HS-27A (cell line): ENCODE data around the gene HDAC10.

Experiments
- DNase-seq: peaks from one replicate; pipeline ENCODE4 v3.0.0-alpha.2; 2012; ENCODE audit warnings: low read depth, missing footprints

The HDAC10 gene

DNA sequence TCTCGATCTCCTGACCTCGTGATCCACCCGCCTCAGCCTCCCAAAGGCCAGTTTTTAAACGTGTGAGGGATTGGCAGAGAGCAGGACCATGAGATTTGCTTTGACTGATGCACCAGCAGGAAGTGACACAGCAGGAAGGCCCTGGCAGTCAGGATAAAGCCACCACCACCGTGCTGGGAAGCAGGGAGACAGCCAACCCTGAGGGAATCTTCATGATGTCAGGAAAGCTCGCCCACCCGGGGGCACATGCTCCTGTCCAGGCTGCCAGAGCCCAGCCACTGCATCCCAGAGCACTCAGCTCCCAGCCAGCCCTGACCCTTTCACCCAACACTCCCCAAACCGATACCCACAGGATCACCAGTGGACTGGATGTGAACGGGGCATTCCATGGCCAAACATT is 12.3 kb downstream of the HDAC10 start:
- DNase-seq = no peak

DNA sequence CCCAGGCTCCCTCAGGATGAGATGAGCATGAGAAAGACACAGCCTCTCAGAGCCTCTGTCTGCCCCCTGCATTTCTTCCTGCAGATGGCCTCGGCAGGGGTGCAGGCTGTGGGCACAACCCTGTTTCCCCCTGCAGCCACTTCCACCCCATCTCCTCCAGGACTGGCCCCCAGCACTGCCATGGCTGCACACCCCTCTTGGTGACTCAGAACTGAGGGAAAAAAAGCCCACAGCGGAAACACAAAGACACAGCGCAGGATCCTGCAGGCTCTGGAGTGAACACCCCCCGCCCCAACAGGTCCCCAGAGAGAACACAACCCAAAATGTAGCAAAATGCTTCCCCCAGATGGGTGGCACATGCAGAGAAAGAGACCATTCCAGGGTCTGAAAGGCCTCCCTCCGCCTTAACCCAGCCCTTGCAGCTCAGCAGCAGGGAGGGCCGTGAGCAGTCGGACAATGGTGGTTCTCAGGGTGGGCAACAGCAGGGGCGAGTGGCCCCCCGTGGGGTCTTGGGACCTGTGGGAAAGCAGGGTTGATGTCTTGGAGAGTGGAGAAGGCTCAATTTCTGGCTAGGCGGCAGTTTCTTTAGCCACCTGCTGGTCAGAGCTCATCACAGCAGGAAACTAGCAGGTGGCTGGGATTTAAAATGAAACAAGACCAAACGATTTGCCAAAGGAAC is 14.2 kb downstream of the HDAC10 start:
- DNase-seq = no peak

DNA sequence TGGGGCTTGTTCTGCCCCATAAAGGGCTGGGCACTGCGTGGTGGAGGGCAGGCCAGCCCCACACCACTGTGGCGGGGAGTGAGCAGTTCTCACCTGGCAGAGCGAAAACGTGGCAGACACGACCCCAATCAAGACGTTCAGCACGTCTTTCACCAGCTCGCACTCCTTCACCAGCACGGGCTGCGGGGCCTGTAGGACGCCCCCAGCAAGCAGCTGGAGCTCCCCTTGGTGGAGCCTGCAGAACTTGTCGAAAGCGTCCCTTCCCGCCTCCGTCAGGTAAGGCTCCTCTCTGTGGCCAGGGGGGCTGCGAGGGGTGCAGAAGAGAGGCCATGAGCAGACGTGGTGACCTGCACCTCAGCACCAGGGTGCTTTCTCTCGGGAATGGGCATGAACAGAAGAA is 17.8 kb downstream of the HDAC10 start:
- no peak for DNase-seq

DNA sequence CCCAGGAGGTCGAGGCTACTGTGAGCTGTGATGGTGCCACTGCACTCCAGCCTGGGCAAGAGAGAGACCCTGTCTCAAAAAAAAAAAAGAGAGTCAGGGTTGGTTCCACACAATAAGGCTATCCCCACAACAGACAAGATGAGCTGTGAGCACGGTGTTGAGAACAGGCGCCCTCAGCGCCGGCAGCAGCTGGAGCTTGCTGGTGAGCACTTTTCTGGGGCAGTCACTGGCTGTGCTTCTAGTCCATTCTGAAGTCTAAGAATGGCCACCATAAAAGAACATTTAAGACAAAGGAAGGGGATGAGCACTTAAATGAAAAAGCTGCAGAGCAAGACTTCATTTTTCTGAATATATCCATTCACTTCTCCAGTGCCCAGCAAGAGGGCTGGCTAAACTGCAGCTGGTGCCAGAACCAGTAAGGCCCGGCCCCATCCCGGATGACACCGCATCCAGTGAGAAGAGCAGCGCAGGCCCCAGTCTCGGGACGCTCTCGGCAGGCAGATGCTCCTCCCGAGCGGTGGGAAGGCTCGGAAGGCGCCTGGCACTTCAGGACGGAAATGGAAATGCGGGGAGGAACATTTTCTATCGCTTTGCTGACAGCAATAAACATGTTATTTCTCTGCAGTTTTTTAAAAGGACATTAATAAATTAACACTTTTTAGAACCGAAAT is 18.4 kb downstream of the HDAC10 start:
- no peak for DNase-seq

DNA sequence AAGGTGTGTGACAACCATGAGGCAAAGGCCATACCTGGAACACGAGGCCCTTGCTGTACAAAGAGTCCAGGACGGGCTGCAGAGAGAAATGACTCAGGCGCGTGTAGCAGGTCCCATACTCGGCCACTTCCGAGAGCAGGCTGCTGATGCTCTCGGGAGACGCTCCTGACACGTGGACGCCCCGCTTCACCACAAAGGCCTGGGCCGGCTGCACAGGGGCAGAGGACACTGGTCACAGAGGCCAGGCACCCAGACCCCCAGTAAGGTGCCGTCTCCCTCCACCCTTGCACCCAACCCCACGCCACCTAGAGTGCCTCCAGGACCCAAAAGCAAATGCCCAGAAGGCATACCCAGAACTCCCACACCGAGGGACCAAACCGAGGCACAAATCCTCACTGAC is 21.7 kb downstream of the HDAC10 start:
- no peak for DNase-seq

DNA sequence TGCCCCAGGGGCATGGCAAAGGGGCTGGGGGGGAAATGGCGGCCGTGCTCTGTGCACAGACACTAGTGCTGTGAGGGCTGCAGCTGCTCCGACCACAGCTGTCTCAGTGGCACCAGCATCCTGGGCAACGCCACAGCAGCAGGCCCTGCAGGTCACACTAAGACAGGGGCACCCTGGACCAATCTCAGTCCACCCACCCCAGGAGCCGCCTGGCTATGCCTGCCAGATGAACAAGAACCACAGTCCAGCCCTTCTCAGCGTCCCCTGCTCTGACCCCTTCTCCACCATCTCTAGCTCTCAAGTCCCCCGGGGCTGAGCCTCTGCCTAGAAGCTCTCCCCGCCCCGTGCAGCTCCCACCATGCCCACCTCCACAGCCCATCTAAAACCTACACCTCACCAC is 22.7 kb downstream of the HDAC10 start:
- no peak for DNase-seq

DNA sequence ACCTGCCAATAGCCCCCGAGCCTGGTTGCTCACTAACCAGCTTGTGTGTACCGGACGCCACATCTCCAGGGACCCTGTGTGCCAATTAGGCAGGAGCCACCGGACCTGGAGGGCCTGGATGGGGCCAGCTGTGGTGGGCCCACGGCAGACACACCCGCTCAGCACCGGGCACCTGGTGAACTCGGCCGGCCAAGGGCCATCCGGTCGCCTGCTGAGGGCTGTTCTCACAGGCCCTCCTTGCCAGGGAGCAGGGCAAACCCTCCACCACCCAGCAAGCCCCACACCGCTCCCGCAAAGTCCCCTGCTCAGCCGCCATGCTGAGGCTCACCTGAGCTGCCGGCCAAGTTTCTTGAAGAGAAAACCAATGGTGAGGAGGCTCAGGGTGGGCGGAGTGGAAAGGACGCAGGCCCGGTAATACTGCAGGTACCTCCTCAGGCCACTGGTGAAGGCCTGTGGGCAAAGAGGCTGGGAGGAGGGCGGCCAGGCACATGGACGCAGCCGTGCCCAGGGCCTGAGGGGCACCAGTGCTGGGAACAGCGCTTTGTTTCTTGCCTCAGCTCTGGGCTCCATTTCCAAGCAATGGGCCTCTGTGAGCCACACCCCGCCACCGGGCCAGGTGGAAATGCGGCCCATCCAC is 23.4 kb downstream of the HDAC10 start:
- no peak for DNase-seq

DNA sequence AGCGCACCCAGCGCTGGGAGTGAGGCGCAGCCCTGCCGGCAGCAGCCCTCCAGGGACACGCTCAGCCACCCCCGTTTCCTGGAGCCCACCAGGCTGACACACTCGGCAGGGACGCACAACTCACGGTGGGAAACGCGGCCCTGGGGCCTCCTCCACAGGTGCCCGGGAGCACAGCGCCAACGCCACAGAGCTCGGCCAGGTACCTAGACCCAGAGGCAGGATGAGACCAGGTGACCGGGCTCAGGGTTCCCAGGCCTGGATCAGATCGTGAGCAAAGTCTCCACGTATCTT is 24.2 kb downstream of the HDAC10 start:
- DNase-seq = no peak

DNA sequence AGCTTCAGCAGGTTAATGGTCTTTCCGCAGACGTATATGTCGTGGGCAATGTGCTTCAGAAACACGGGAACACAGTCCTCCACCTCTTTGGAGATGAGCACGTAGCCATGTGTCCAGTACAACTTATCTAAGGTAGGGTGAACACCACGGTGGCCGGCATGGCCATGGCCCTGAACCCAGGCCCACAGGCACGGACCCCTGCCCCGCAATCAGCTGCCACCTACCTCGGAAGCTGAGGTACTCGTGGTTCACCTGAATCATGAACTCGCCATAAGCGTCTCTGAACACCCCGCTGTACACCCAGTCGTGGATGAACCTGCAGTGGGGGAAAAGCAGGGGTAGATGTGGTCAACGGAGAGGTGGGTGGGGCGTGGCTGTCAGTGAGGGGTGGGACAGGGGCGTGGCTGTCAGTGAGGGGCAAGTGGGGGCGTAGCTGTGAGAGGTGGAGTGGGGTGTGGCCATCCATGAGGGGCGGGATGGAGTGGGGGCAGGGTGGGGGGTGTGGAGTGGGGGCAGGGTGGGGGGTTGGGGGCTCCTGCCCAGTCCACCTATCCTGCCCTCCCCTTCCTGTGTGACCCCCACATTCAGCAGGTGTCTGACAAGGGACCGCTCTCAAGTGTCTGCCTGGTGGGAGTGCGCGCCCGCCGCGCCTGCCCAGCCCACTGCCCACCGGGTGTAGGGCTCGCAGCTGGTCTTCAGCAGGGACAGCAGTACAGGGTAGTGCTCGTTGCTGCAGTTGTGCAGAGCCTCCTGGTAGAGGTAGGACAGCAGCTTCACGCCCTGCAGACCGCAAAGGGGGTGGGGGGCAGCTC is 24.8 kb downstream of the HDAC10 start:
- DNase-seq = no peak

DNA sequence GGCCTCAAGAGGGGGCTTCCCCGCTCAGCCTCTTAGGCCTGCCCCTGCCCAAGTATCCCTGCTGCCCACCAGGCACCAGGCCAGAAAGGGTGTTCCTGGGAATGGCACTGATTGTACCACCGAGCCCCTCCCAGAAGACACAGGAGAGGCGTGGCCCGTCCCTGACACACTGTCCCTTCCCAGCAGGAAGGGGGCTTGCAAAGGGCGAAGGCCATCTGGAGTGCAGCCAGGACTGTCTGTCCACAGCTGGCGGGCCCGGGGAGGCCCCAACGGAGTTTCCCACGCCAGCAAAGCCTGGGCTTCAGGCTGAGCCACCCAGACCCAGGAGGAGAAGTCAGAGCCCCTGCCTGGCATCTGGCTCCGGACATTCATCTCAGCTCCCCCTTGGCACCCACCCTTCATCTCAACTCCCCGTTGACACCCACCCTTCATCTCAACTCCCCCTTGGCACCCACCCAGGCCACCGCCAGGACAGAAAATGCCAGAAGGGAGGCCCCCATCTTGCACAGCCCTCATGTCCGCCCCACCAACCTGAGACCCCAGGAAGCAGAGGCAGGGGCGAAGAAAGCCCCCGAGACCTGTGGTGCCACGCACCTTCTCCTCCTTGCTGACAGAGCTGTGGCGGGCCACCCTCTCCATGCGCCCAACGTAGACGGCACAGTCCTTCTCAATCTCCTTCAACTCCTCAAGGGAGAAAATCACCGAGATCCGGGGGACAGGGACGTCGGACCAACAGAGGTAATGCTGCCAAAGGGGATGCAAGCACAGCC is 25.7 kb downstream of the HDAC10 start:
- no peak for DNase-seq

DNA sequence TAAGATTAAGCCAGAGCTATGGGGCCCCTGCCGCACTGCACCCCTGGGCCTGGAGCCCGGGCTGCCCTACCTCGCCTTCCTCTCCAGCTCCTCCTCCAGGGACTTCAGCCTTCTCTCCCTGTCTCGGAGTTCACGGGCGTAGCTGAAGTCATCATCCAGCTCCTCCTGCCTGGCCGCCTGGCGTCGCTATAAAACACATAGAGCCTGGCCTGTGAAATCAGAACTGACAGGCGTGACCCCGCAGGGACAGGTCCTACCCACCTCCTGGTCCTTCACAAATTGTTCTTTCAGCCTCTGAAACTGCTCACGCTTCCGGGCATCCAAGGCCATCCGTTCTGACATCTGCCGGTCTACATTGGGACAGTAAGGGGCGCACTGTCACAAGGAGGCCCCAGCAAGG is 27.0 kb downstream of the HDAC10 start:
- DNase-seq = no peak

DNA sequence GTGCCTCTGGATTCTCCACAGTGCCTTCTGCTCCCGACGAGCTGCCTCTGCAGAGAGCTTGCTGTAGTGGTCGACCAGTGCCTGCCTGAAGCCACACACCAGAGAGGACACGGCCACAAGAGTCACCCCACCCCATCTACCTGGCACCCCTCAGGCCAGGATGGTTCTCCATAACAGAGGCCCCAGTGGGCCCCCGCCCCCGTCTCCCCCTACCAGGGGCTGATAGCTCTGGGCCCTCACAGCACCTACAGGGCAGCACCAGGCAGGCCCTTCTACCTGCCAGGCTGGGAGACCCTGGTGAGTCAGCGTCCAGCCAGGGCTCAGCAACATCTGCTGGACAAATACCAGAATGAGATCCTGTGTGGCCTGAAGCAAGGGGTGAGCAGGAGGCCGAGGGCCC is 28.6 kb downstream of the HDAC10 start:
- no peak for DNase-seq

DNA sequence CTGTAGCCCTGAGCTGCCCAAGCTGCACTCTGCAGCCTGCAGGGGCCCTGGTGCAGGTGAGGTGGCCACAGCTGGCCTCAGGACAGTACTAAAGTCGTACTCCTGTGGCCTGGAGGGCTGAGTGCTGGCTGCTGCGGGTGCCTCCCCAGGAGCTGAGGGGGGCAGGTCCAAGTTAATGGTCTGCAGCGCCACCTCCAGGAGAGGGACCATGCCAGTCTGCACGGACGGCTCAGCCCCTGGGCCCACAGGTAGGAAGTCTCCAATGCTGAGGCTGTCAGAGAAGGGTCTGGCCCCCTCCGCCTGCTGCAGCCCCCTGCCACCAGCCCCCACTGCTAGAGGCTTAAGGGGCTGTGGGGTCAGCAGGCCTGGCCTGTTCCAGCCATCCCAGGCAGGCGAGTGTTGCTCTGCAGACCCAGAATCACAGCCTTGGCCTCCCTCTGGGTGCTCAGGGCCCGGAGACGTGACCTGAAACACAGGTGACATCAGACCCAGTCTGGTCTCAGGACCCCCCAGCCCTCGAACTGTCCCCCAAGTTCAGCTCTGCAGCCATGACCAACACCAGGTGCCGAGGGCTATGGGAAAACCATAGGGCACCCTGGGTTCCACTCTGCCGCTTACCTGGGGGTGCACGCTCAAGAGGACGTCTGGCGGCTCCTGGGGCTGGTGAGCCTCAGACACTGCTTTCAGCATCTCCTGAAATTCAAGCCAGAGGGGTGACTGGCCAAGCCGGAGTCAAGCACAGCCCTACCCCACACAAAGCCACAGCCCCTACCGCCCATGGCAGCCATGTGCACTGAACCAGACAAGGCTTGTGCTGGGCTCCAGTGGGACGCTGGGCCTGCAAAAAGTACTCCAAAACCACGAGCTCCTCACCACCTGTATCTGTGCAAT is 29.4 kb downstream of the HDAC10 start:
- DNase-seq = no peak

DNA sequence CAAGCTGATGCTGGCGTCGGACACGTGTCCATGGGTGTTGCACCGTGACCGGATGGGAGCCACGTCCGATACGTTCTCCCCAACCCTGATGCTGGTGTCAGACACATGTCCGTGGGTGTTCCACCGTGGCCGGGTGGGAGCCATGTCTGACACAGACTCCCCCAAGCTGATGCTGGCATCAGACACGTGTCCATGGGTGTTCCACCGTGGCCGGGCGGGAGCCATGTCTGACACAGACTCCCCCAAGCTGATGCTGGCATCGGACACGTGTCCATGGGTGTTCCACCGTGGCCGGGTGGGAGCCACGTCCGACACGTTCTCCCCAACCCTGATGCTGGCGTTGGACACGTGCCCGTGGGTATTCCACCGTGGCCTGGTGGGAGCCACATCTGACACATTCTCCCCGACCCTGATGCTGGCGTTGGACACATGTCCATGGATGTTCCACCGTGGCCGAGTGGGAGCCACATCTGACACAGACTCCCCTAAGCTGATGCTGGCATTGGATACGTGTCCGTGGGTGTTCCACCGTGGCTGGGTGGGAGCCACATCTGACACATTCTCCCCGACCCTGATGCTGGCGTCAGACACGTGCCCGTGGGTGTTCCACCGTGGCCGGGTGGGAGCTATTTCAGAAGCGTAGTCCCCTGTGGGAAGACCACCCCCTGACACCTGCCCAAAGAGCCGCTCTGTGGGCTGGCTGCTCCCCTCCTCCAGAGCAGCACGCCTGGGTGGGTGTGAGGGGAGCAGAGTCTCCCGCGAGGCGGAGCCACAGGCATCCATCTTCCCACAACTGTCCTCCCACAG is 30.3 kb downstream of the HDAC10 start:
- DNase-seq = no peak

DNA sequence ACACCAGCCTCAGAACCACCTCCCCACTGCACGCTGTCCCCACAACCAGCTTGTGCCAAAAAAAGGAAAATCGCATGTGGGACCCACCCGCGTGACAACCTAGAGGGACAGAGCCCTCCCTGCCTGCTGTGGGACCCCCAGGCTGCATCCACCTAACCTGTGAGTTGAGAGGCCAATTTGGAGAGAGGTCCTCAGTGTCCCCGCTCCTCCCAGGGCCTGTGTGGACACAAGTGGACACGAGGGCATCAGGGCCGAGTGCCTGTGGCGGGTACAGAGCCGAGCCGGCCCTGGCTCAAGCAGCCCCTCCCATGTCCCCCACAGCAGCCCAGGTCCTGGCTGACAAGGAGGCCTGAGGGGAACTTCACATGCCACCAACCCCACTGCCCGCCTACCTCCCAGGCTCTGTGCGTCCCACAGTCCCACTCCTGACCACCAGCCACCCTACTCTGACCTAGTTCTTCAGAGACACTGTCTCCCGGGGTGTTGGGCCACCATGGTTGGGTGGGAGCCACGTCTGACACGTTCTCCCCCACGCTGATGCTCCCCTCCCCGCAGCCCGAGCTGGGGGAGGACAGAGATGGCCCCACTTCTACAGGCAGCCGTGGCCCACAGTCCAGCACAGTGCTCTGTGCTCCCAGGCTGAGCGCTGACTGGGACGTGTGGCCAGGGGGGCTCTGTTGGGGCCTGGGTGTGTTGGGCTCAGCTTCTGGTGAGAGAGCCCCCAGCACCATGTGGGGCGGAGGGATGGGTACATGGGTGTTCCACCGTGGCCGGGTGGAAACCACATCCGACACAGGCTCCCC is 31.1 kb downstream of the HDAC10 start:
- DNase-seq = no peak

DNA sequence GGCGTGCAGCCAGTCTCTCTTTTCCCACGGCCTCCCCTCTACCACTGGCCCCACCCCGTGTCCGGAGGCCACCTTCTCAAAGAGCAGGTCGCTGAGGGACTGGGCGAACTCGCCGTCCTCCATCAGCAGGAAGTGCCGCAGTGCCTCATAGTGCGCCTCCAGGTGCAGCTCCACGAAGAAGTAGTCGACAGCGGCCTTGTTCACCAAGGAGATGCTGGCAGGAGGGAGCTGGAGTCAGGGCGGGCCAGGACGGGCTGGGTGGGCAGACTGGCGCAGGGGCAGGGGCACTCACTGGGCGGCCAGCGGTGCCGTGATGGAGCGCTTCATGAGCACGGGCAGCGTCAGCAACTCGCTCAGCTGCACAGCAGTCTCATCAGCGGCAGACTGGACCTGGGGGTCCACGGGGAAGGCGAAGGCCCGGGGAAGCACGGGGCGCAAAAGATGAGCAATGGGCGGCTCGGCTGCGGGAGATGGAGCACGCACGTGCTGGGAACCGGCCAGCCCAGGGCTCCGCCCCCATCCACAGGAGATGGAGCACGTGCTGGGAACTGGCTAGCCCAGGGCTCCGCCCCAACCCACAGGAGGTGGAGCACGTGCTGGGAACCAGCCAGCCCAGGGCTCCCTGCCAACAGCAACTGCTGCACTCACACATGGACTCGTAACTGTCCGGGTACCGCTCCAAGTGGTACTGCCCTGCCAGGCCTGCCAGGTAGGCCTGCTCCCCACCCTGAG is 31.9 kb downstream of the HDAC10 start:
- no peak for DNase-seq

DNA sequence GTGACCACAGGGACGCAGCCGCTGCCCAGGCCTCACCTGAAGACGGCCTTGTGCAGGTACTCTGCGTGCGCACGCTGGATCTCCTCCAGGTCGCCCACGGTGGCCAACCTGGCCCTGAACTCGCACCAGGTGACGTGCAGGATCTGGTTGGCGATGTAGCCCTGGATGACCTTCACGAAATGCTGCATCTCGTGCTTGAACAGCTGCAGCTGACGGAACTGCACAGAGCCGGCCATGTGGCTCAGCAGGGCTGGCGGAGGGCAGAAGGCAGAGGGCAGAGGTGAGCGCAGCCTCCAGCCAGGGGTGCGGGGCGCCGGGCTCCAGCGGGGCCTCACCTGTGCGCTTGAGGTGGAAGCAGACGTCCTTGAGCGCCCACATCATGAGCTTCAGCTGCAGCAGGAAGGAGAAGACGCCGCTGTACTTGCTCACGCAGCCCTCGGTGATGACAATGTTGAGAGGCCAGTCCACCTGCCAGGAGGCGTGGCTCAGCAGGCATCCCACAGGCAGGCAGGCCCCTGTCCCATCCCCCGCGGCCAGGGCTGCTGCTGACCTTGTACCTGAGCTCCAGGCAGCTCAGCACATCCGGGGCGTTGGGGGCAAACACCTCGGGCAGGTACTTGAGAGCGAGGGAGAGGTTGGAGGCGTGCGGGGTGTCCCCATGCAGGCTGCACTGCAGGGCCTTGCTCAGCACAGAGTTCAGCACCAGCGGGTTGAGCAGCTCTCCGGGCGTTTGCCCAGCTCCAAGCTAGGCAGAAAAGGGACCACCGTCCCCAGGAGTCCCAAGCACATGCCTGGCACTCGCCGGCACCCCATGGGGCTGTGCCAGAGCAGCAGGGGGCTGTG is 32.7 kb downstream of the HDAC10 start:
- DNase-seq = no peak
